CD4-positive, alpha-beta T cell treated with Interleukin-6 for 4 hours (primary cell): Measurements from ENCODE around the gene NNT.
"Not testable (repeated sequence)": the region's sequence is repeated elsewhere in the genome, so short reads cannot be mapped to it uniquely, and the experiment has no call there.

Experiments
- DNase-seq: peaks from one replicate; pipeline ENCODE4 v3.0.0-alpha.2; 2020; ENCODE audit warnings: mixed read lengths

NNT gene

GRCh38 chr5:43602461-43603343 lies at the start of gene NNT:
NNT (plus strand) TSS chr5:43603180; CDS start chr5:43609196, 6,016 bp downstream.
- DNase-seq: peak; percentile 83

DNA sequence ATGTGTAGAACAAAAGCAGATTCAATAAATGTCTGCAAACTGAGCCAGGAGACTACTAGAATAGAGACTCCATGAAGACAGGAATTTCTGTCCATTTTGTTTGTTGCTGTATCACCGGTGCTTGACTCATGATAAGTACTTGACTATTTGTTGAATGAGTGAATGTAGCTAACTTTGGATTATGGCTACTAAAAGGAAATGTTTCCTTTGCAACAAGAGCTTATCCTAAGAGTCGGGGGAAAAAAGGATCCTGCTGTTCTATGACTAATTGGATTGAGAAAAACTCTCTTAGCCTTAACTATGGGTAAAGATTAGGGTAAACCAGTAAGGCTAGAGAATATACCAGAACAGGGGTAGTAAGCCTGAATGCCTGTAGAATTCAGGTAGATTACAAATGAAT lies 49.6 kb upstream of the NNT start:
- DNase-seq: no peak

DNA sequence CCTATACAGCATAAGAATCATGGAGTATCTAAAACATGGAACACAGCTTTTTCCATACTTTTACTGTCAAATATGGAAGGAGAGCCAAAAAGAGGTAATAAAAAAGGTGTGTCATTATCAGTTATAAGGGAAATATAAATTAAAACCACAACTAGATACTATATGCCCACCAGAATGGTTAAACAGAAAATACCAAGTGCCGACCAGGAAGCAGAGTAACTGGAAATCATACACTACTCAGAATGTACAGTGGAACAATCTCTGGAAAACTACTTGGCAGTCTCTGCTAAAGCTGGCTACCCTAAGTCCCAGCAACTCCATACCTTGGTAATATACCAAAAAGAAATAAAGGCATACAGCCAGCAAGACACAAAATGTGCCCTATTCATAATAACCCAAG lies 48.5 kb upstream of the NNT start:
- DNase-seq: no peak

- peak; percentile 58 for DNase-seq
These were observed 46.9 kb upstream of the NNT start for GRCh38 chr5:43555895-43556606.

- DNase-seq: not testable (repeated sequence)
These were observed 46.4 kb upstream of the NNT start for GRCh38 chr5:43556607-43556856.

- DNase-seq: peak; percentile 84
These were observed 46.0 kb upstream of the NNT start, which contains the start of gene PAIP1 for GRCh38 chr5:43556857-43557542. PAIP1 (minus strand) TSS chr5:43557077; CDS start chr5:43556846, 231 bp downstream.

DNA sequence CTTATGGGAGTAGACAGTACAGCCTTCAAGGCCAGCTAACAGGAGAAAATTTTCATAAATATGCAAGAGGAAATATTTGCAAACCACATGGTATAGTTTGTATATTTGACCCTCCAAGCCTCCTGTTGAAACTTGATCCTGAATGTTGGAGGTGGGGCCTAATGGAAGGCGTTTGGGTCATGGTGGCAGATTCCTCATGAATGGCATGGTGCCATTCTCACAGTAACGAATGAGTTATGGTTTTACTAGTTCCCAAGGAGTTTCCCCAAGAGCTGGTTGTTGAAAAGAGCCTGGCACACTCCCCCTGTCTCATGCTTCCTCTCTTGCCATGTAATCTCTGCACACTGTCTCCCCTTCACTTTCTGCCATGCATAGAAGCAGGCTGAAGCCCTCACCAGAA lies 42.9 kb upstream of the NNT start:
- DNase-seq: no peak

- no peak for DNase-seq
These were observed 41.6 kb upstream of the NNT start for GRCh38 chr5:43561356-43561755.

DNA sequence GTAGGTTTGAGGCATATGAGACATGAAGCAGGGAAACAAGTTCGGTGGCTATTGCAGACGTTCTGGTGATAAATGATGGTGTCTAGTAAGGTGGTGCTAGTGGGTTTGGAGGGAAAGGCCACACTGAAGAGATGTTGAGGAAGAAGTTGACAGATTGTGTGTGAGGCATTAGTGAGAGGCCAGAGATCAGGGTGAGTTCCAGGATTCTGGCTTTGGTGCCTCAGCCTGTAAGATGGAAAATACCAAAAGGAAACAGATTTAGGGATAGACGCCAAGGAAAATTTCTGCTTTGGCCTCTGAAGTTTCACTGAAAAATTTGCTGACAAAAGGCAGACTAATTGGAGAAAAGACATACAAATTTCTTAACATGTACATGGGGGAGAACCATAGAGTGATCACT lies 39.7 kb upstream of the NNT start:
- DNase-seq: no peak

DNA sequence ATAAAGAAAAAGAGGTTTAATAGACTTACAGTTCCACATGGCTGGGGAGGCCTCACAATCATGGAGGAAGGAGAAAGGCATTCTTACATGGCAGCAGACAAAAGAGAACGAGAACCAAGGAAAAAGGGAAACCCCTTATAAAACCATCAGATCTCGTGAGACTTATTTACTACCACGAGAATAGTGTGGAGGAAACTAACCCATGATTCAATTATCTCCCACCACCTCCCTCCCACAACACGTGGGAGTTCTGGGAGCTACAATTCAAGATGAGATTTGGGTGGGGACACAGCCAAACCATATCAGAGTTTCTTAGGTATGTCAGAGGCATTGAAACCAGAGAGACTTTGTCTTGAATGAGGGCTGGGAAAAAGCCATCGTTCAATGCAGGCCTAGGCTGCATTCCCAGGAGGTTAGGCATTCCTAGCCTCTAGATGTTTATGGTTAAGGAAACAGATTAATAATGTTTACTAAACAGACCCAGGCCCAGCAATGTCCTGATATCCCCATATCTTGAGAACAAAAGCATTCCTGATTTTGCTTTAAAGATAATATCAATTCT lies 38.6 kb upstream of the NNT start:
- DNase-seq: no peak

DNA sequence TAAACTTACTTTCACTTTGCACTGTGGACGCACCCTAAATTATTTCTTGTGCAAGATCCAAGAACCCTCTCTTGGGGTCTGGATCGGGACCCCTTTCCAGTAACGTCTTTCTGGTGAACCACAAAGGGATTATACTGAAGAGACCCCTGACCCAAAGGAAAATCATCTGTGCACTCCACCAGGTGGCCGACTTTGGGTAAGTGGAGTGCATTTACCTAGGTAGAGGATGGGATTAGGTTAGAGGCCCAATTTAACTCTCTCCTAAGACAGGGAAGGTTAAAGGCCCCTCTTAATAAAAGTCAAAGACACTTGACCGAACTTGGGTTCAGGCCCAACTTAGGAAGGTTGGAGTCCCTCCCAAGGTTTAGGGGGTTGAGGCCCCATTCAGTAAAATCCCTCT lies 37.9 kb upstream of the NNT start:
- no peak for DNase-seq

DNA sequence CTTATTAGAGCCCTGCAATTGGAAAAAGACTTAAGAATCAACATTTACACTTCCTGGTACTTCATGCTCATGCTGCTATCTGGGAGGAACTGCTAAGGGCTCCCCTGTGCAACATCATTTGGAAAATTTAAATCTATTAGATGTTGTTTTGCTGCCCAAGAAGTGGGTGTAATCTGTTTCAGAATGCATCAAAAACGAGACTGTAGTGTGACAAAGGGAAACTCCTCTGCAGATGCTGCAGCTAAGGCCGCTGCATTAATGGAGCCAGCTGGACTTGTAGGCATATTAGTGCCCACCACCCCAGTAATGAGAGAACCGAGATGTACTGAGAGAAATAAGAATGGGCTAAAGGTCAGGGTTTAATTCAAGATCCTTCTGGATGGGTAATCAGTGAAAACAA lies 35.0 kb upstream of the NNT start:
- DNase-seq: no peak

DNA sequence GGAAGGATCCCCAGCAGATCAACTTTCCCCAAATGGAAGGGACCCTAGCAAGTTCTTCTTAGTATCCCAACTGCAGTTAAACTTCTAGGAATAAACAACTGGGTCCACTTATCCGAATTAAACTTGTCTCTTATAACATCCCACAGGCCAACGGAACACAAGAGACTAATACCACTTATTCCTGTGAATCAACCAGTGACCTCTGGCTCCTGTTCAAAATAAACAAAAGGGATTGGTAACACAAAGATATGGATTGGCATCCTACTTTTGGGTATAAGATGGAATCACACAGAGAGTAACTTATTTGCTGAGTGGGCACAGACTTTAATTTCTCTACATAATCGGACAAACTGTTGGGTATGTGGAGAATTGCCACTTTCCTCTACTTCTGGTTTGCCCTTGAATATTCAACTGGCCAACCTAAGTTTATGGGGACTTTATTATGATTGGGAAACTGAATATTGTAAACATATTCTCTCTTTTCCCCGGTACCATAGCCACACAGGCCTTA lies 33.7 kb upstream of the NNT start:
- no peak for DNase-seq

- no peak for DNase-seq
These were observed 32.4 kb upstream of the NNT start for GRCh38 chr5:43570450-43571158.

GRCh38 chr5:43571237-43571636 lies 31.7 kb upstream of the NNT start:
- DNase-seq: no peak

GRCh38 chr5:43572357-43572756 lies 30.6 kb upstream of the NNT start:
- no peak for DNase-seq

DNA sequence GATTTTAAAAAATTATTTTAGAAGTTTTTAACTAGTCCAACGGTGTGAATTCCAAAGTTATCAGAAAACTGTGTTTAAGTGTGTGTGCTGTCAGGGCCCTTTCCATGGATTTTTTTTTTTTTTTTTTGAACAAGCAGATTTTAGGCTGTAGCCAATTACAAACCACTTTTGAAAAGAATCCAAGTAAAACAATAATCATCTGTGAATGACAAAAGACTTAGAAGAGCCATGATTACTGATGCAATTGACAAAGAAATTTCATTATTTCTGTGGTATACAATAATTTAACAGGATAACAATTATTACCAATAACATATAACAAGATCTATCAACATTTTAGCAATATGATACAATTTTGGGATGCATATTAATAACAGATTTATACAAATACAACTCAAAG lies 29.9 kb upstream of the NNT start:
- DNase-seq: no peak

DNA sequence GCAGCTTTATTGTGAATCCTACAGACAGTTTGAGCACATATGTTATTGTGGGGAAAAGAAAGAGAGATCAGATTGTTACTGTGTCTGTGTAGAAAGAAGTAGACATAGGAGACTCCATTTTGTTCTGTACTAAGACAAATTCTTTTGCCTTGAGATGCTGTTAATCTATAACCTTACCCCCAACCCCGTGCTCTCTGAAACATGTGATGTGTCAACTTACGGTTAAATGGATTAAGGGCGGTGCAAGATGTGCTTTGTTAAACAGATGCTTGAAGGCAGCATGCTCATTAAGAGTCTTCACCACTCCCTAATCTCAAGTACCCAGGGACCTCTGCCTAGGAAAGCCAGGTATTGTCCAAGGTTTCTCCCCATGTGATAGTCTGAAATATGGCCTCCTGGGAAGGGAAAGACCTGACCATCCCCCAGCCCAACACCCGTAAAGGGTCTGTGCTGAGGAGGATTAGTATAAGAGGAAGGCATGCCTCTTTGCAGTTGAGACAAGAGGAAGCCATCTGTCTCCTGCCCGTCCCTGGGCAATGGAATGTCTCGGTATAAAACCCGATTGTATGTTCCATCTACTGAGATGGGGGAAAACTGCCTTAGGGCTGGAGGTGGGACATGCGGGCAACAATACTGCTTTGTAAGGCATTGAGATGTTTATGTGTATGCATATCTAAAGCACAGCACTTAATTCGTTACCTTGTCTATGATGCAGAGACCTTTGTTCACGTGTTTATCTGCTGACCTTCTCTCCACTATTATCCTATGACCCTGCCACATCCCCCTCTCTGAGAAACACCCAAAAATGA lies 22.4 kb upstream of the NNT start:
- not testable (repeated sequence) for DNase-seq

DNA sequence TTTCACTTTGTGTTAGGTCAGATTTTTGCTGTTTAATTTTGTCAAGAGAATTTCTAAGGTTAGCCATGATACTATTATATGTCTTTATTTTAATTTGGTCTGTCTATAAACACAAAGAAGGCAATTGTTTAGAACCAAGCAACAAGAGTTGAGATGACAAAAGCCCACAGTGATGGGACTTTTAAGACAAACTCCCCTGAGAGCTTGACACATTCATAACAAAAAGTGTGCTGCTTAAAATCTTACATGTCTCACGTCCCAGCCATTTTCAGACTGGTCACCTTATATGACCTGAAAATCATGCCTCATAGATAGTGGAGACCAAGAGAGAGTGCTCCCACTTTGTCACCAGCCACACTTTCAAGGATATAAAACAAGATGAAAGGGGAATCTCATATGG lies 21.6 kb upstream of the NNT start:
- no peak for DNase-seq

- no peak for DNase-seq
These were observed 20.6 kb upstream of the NNT start for GRCh38 chr5:43582082-43583005.

- DNase-seq: no peak
These were observed 19.3 kb upstream of the NNT start for GRCh38 chr5:43583724-43584123.
